Measurements from ENCODE around the gene SIM1.

The SIM1 gene

GRCh38 chr6:100470422-100471120, 5.8 kb upstream of the SIM1 start:
- no peaks in the 10 kb centered on the region for H4K20me1 ChIP-seq (ENCODE audit: insufficient read depth, low read length)
- H3K27me3 ChIP-seq (ENCODE audit: insufficient read depth, low read length): no peaks in the 10 kb centered on the region

GRCh38 chr6:100469101-100469859, 4.6 kb upstream of the SIM1 start:
- H3K36me3 ChIP-seq (ENCODE audit: insufficient read depth, low read length): no peaks in the 10 kb centered on the region
- no peaks in the 10 kb centered on the region for H3K79me2 ChIP-seq (ENCODE audit: insufficient read depth, low read length)
- TF ChIP-seq CTCF (IDR thresholded peaks at IDR 0.05; ENCODE audit: low read length) (no peak), EZH2 (IDR thresholded peaks at IDR 0.05; ENCODE audit: borderline replicate concordance, low read length) (no peak)
- no peaks in the 10 kb centered on the region for H3F3A ChIP-seq (ENCODE audit: insufficient read depth, low read length)
- H3K9me3 ChIP-seq (ENCODE audit: low read length): peaks cover 7% of the 10 kb centered on the region
- H2AFZ ChIP-seq (ENCODE audit: low read length): no peak overlapping the region
- H3K4me3 ChIP-seq (ENCODE audit: low read depth, low read length, poor library complexity, severe bottlenecking): no peak overlapping the region
- peaks cover 42% of the 10 kb centered on the region for H3K4me1 ChIP-seq (ENCODE audit: insufficient read depth, low read length, severe bottlenecking)
- H3K9me2 ChIP-seq (ENCODE audit: low read depth, low read length): no peaks in the 10 kb centered on the region
- H3K27me3 ChIP-seq (ENCODE audit: insufficient read depth, low read length): no peaks in the 10 kb centered on the region
- no peak overlapping the region for H3K9ac ChIP-seq (ENCODE audit: low read length)
- no peaks in the 10 kb centered on the region for H4K20me1 ChIP-seq (ENCODE audit: insufficient read depth, low read length)
- no peak overlapping the region for H3K27ac ChIP-seq (ENCODE audit: low read depth, low read length, poor library complexity, severe bottlenecking)
- no peak overlapping the region for H3K4me2 ChIP-seq (ENCODE audit: low read length)

More at GRCh38 chr6:100470422-100471120, 5.8 kb upstream of the SIM1 start:
- H3K9ac ChIP-seq (ENCODE audit: low read length): no peak overlapping the region
- no peak overlapping the region for H3K4me2 ChIP-seq (ENCODE audit: low read length)
- no peaks in the 10 kb centered on the region for H3K9me2 ChIP-seq (ENCODE audit: low read depth, low read length)
- peak overlapping the region; percentile 4 for H3K27ac ChIP-seq (ENCODE audit: low read depth, low read length, poor library complexity, severe bottlenecking)
- no peak for TF ChIP-seq CTCF (IDR thresholded peaks at IDR 0.05; ENCODE audit: low read length)
- TF ChIP-seq EZH2 (IDR thresholded peaks at IDR 0.05; ENCODE audit: borderline replicate concordance, low read length): no peak
- H3K4me3 ChIP-seq (ENCODE audit: low read depth, low read length, poor library complexity, severe bottlenecking): no peak overlapping the region
- H3F3A ChIP-seq (ENCODE audit: insufficient read depth, low read length): no peaks in the 10 kb centered on the region
- no peaks in the 10 kb centered on the region for H3K36me3 ChIP-seq (ENCODE audit: insufficient read depth, low read length)
- H3K79me2 ChIP-seq (ENCODE audit: insufficient read depth, low read length): no peaks in the 10 kb centered on the region
- peaks cover 3% of the 10 kb centered on the region; the same call in 1 of the 2 replicates for H3K9me3 ChIP-seq (ENCODE audit: low read length)
- peaks cover 51% of the 10 kb centered on the region for H3K4me1 ChIP-seq (ENCODE audit: insufficient read depth, low read length, severe bottlenecking)
- no peak overlapping the region for H2AFZ ChIP-seq (ENCODE audit: low read length)

- Histone ChIP-seq H3K9me3 (ENCODE audit: low read length) (peaks cover 7% of the 10 kb centered on the region), H3K36me3 (ENCODE audit: insufficient read depth, low read length) (no peaks in the 10 kb centered on the region), H3K79me2 (ENCODE audit: insufficient read depth, low read length) (no peaks in the 10 kb centered on the region), H3K27me3 (ENCODE audit: insufficient read depth, low read length) (no peaks in the 10 kb centered on the region), H3K4me3 (ENCODE audit: low read depth, low read length, poor library complexity, severe bottlenecking) (no peak overlapping the region), H3K4me2 (ENCODE audit: low read length) (no peak overlapping the region), H2AFZ (ENCODE audit: low read length) (no peak overlapping the region), H4K20me1 (ENCODE audit: insufficient read depth, low read length) (no peaks in the 10 kb centered on the region), H3K27ac (ENCODE audit: low read depth, low read length, poor library complexity, severe bottlenecking) (no peak overlapping the region), H3K4me1 (ENCODE audit: insufficient read depth, low read length, severe bottlenecking) (peaks cover 30% of the 10 kb centered on the region), H3K9ac (ENCODE audit: low read length) (no peak overlapping the region), H3F3A (ENCODE audit: insufficient read depth, low read length) (no peaks in the 10 kb centered on the region), H3K9me2 (ENCODE audit: low read depth, low read length) (no peaks in the 10 kb centered on the region)
- TF ChIP-seq EZH2 (IDR thresholded peaks at IDR 0.05; ENCODE audit: borderline replicate concordance, low read length): no peak
- TF ChIP-seq CTCF (IDR thresholded peaks at IDR 0.05; ENCODE audit: low read length): no peak
Observed at GRCh38 chr6:100468016-100468622, 3.4 kb upstream of the SIM1 start.

Data from OCI-LY1 (cell line).